GM12874 (cell line): ENCODE data around the gene MBTD1.

ENCODE experiments used
- CTCF ChIP-seq: IDR thresholded peaks from 2 replicates; pipeline ENCODE4 v1.5.1; 2011; ENCODE audit warnings: low read depth, mild to moderate bottlenecking, control low read depth, low read length, moderate library complexity; ENCODE audit not compliant: insufficient read depth

Gene MBTD1

GRCh38 chr17:51275381-51275780 lies 15.5 kb upstream of the MBTD1 start:
- no peak for TF ChIP-seq CTCF

DNA sequence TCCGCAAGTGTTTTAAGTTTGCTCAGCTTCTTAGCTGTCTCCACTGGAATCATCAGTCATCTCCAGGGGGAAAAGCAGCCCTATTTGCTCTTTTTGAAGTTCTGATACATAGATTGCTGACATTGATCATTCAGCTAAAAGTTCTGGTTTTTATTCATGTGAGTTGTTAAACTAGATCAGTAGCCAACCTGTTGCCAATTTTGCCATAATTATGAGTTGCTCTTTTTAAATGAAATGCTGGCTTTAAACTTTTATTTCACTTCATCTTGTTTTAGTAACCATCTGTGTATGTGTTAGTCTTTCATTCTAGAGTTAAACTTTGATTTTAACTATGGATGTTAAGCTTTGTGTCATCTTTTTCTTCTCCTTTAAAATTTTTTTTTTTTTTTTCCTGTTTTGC lies 13.0 kb upstream of the MBTD1 start:
- TF ChIP-seq CTCF = no peak

- no peak for TF ChIP-seq CTCF
These were observed 10.8 kb upstream of the MBTD1 start for GRCh38 chr17:51270636-51271035.

GRCh38 chr17:51269991-51270390 lies 10.1 kb upstream of the MBTD1 start:
- no peak for TF ChIP-seq CTCF

DNA sequence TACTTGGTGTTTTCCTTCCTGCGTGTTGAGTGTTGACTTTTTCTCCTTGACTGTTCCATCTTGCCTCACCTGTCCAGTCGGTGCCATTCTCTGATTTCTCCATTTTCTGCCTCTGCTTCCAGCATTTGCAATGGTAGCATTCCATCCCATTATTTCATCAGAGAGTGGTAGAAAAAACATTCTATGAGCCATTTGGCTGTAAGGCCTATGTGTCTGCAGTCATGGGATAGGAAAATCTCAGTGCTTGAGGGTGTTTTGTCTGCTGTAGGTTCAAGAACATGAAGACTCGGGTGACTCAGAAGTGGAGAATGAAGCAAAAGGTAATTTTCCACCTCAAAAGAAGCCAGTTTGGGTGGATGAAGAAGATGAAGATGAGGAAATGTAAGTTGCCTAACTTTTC lies 3.2 kb upstream of the MBTD1 start:
- no peak for TF ChIP-seq CTCF

- TF ChIP-seq CTCF = no peak
These were observed 1.4 kb upstream of the MBTD1 start for GRCh38 chr17:51261024-51261963.

- no peak for TF ChIP-seq CTCF
These were observed 581 bp upstream of the MBTD1 start, which contains the start of gene UTP18 for GRCh38 chr17:51260237-51261023. TSS of gene UTP18 (plus strand) at chr17:51260546. CDS start at chr17:51260585, 39 bp downstream.
